SK-N-MC (cell line): ENCODE data around the gene DVL3.

Source experiments
- EZH2 ChIP-seq: fragments of 200-600 bp; sonication (generic); IDR thresholded peaks from one replicate; pipeline ENCODE4 v1.6.1; 2017; ENCODE audit warnings: antibody characterized with exemption
- FOXP2 ChIP-seq: optimal IDR thresholded peaks from 2 replicates; pipeline ENCODE3; 2011; ENCODE audit warnings: mild to moderate bottlenecking, moderate library complexity; ENCODE audit not compliant: insufficient read depth; ENCODE audit errors: extremely low read length, control extremely low read depth
- POLR2AphosphoS5 ChIP-seq: IDR thresholded peaks from 2 replicates; pipeline ENCODE4 v1.6.1; 2012; ENCODE audit warnings: mild to moderate bottlenecking, low read depth, low read length, borderline replicate concordance

DNA sequence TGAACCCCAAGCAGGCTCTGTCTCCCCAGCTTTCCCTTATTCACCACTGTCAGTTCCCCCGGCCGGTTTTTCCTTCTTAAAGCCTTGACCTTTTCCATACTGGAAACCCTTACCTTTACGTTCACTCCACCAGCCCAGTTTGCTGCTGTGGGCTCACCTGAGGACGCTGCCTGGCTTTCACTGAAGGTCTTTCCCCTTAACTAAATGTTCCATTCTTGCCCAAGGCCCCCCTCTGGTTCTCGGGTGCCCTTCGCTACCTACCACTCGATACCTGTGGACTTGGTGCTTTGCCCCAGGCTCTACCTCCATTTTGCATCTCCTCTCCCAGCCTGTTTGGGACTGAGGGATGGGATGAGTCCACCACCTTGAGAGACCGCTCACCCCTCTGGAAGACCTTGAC is 20.3 kb downstream of the DVL3 start:
- TF ChIP-seq EZH2 (no peak), POLR2AphosphoS5 (no peak), FOXP2 (no peak)
